ENCODE results near the gene ANKRD34A.

GRCh38 chr1:145985129-145985501 is 20.7 kb upstream of the ANKRD34A start:
- TF ChIP-seq CTCF (conservative IDR thresholded peaks at IDR 0.05; ENCODE audit: low read depth, low read length): no peak
- TF ChIP-seq EZH2 (IDR thresholded peaks at IDR 0.05; ENCODE audit: low read length, unreplicated experiment): no peak
- no peak for TF ChIP-seq EZH2phosphoT487 (IDR thresholded peaks at IDR 0.05; ENCODE audit: borderline replicate concordance, low read length)
